DND-41 (cell line): ENCODE data around the gene PCDHGC4.
A peak's percentile ranks its signal among the peaks of the same experiment; 100 is the strongest.

Experiments
- ATAC-seq: fragments of 200-7000 bp; cut with Tn5 transposase; 3 replicates; pipeline ENCODE4 v1.9.1; 2021; ENCODE audit warnings: low read depth; ENCODE audit not compliant: insufficient read depth
- DNase-seq: peaks from one replicate; pipeline ENCODE4 v3.0.0-alpha.2; 2020
- H2AFZ ChIP-seq: 2 replicates; pipeline ENCODE4 v1.6.0; 2012; ENCODE audit warnings: low read depth, low read length
- H3K27ac ChIP-seq: 2 replicates; pipeline ENCODE4 v1.5.1; 2012; ENCODE audit warnings: low read length, inconsistent platforms
- H3K27me3 ChIP-seq: fragments of 200-600 bp; sonication (generic); 2 replicates; pipeline ENCODE4 v1.6.0; 2012; ENCODE audit warnings: low read length, mild to moderate bottlenecking, inconsistent platforms; ENCODE audit not compliant: insufficient read depth, poor library complexity
- H3K36me3 ChIP-seq: 2 replicates; pipeline ENCODE4 v1.5.1; 2012; ENCODE audit warnings: low read length, inconsistent platforms; ENCODE audit not compliant: insufficient read depth
- H3K4me1 ChIP-seq: 2 replicates; pipeline ENCODE4 v1.5.1; 2012; ENCODE audit warnings: mild to moderate bottlenecking, low read length; ENCODE audit not compliant: insufficient read depth
- H3K4me2 ChIP-seq: 2 replicates; pipeline ENCODE4 v1.6.0; 2012; ENCODE audit warnings: mild to moderate bottlenecking, moderate library complexity, low read length, inconsistent platforms; ENCODE audit not compliant: insufficient read depth
- H3K4me3 ChIP-seq, 2 experiments: fragments of 200-600 bp in 1 of 2; shearing (Covaris generic) in 1 of 2; 2 replicates each; pipeline ENCODE4 v1.5.1; 2012 to 2016; ENCODE audit warnings: inconsistent platforms in 2 of 2, low read length in 2 of 2, mild to moderate bottlenecking in 2 of 2, low read depth in 1 of 2, moderate library complexity in 1 of 2
- H3K79me2 ChIP-seq: 2 replicates; pipeline ENCODE4 v1.6.0; 2012; ENCODE audit warnings: low read length, inconsistent platforms; ENCODE audit not compliant: insufficient read depth
- H3K9ac ChIP-seq: 2 replicates; pipeline ENCODE4 v1.6.0; 2012; ENCODE audit warnings: low read depth, mild to moderate bottlenecking, inconsistent platforms, low read length, moderate library complexity
- H3K9me3 ChIP-seq: 2 replicates; pipeline ENCODE4 v1.5.1; 2012; ENCODE audit warnings: low read length, moderate library complexity, mild to moderate bottlenecking, inconsistent platforms; ENCODE audit not compliant: insufficient read depth, severe bottlenecking
- H4K20me1 ChIP-seq: 2 replicates; pipeline ENCODE4 v1.6.0; 2012; ENCODE audit warnings: low read length; ENCODE audit not compliant: insufficient read depth
- CTCF ChIP-seq: IDR thresholded peaks from 2 replicates; pipeline ENCODE4 v1.5.1; 2012; ENCODE audit warnings: borderline replicate concordance, low read length, moderate library complexity, mild to moderate bottlenecking; ENCODE audit not compliant: poor library complexity, severe bottlenecking; ENCODE audit errors: extremely low read depth
- EZH2 ChIP-seq: IDR thresholded peaks from 3 replicates; pipeline ENCODE4 v1.6.1; 2012; ENCODE audit warnings: borderline replicate concordance, low read depth, mild to moderate bottlenecking, moderate library complexity, low read length, inconsistent platforms; ENCODE audit not compliant: severe bottlenecking

The PCDHGC4 gene

DNA sequence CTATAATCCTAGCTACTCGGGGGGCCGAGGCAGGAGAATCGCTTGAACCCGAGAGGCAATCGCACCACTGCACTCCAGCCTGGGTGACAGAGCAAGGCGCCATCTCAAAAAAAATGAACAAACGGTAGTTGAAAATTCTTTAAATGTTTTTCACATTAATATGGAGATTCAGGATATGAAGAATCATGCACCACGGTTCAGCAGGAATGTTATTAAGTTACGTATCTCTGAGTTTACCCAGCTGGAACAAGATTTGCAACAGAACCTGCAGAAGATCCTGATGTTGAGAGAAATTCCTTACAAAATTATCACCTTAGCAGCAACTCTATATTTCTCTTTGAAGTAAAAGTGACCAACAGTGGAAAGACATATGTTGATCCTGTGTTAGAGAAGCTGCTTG, 44.5 kb upstream of the PCDHGC4 start:
- no peaks in the 10 kb centered on the region for H4K20me1 ChIP-seq
- no peak overlapping the region for H3K9ac ChIP-seq
- ATAC-seq = no peak
- H3K36me3 ChIP-seq = no peaks in the 10 kb centered on the region
- no peak for DNase-seq
- peaks cover 3% of the 10 kb centered on the region for H3K27me3 ChIP-seq
- H3K4me3 ChIP-seq = no peak overlapping the region
- H3K4me1 ChIP-seq = no peaks in the 10 kb centered on the region
- no peak overlapping the region for H3K4me2 ChIP-seq
- no peak overlapping the region for H3K27ac ChIP-seq
- no peak overlapping the region for H2AFZ ChIP-seq
- no peaks in the 10 kb centered on the region for H3K9me3 ChIP-seq
- TF ChIP-seq CTCF = no peak
- no peak for TF ChIP-seq EZH2
- H3K79me2 ChIP-seq = no peaks in the 10 kb centered on the region

GRCh38 chr5:141441571-141442170, 43.2 kb upstream of the PCDHGC4 start:
- Histone ChIP-seq H3K36me3 (no peaks in the 10 kb centered on the region), H3K4me2 (no peak overlapping the region), H3K9ac (no peak overlapping the region), H2AFZ (no peak overlapping the region), H3K4me3 (no peak overlapping the region), H3K27me3 (no peaks in the 10 kb centered on the region), H4K20me1 (no peaks in the 10 kb centered on the region), H3K4me1 (no peaks in the 10 kb centered on the region), H3K79me2 (no peaks in the 10 kb centered on the region), H3K27ac (no peak overlapping the region), H3K9me3 (no peaks in the 10 kb centered on the region)
- no peak for ATAC-seq
- no peak for DNase-seq
- TF ChIP-seq EZH2 = no peak
- TF ChIP-seq CTCF = no peak

DNA sequence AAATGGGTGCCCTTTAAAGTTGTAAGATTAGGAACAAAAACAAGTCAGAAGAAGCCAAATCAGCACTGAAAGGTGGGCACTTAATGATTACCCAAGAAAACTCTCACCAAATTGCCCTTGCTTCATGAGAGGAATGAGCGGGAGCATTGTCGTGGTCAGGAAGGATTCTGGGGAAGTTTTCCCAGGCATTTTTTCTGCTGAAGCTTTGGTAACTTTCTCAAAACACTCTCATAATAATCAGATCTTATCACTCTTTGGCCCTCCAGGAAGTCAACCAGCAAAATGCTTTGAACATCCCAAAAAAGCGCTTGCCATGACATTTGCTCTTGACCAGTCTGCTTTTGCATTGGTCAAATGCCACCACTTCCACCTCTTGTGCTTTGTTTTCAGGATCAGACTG, 19.5 kb upstream of the PCDHGC4 start:
- Histone ChIP-seq H3K4me1 (no peaks in the 10 kb centered on the region), H3K79me2 (no peaks in the 10 kb centered on the region), H3K9me3 (no peaks in the 10 kb centered on the region), H4K20me1 (no peaks in the 10 kb centered on the region), H2AFZ (no peak overlapping the region), H3K27ac (no peak overlapping the region), H3K4me2 (no peak overlapping the region), H3K27me3 (no peaks in the 10 kb centered on the region), H3K4me3 (no peak overlapping the region), H3K9ac (no peak overlapping the region), H3K36me3 (no peaks in the 10 kb centered on the region)
- no peak for DNase-seq
- no peak for TF ChIP-seq CTCF
- no peak for TF ChIP-seq EZH2
- ATAC-seq = no peak

- H2AFZ ChIP-seq = peak within 1 kb of the TSS; percentile 62
- H3K9me3 ChIP-seq = no peaks in the 10 kb centered on the region
- no peaks in the 10 kb centered on the region for H3K79me2 ChIP-seq
- peak within 1 kb of the TSS; percentile 47 for H3K9ac ChIP-seq
- H4K20me1 ChIP-seq = no peaks in the 10 kb centered on the region
- H3K36me3 ChIP-seq = no peaks in the 10 kb centered on the region
- H3K4me2 ChIP-seq = peak within 1 kb of the TSS; percentile 69
- no peak within 1 kb of the TSS for H3K27ac ChIP-seq
- H3K27me3 ChIP-seq = peaks cover 15% of the 10 kb centered on the region
- peak within 1 kb of the TSS; percentile 12 to 61; a peak in 3 of 4 replicates for H3K4me3 ChIP-seq
- peaks cover 17% of the 10 kb centered on the region; the same call in 1 of the 2 replicates for H3K4me1 ChIP-seq
- ATAC-seq (peak; percentile 98), DNase-seq (peak; percentile 68)
- peak; percentile 51 for TF ChIP-seq CTCF
- TF ChIP-seq EZH2 = no peak
Observed at GRCh38 chr5:141475625-141476131, 9.2 kb upstream of the PCDHGC4 start, which contains the start of gene PCDHGC3. Gene PCDHGC3, plus strand, starts transcription at chr5:141475966. Its CDS starts 151 bp downstream, at chr5:141476117.
